ENCODE data around the gene ESRRA. TPM values are rescaled to one million over a fixed set of nuclear protein-coding genes. Genes with fewer than 3 reads are reported as not detected.

The ESRRA gene
- polyA plus RNA-seq, 1 donor (not counting 4 experiments of a cell fraction or from before 2014, with no cell fraction given), result 20.8 TPM

GRCh38 chr11:64327993-64328392 lies 22.7 kb downstream of the ESRRA start:
- Histone ChIP-seq H3K79me2 (ENCODE audit: control insufficient read depth, insufficient read depth, low read length) (no peaks in the 10 kb centered on the region), H4K20me1 (ENCODE audit: control insufficient read depth, extremely low read depth, insufficient read depth, low read length) (no peaks in the 10 kb centered on the region), H3K27me3 (ENCODE audit: control insufficient read depth, extremely low read depth, insufficient read depth, low read length) (no peaks in the 10 kb centered on the region), H3K9me1 (ENCODE audit: control insufficient read depth, extremely low read depth, insufficient read depth, low read length) (no peaks in the 10 kb centered on the region), H2AFZ (ENCODE audit: control insufficient read depth, low read length) (no peak overlapping the region), H3K27ac (ENCODE audit: control insufficient read depth, insufficient read depth, low read length) (no peak overlapping the region), H3K9ac (ENCODE audit: control insufficient read depth, extremely low read depth, insufficient read depth, low read length) (no peak overlapping the region), H3K9me3 (ENCODE audit: control insufficient read depth, low read depth, low read length) (no peaks in the 10 kb centered on the region), H3K4me2 (ENCODE audit: control insufficient read depth, extremely low read depth, insufficient read depth, low read depth, low read length) (no peak overlapping the region), H3K36me3 (ENCODE audit: control insufficient read depth in 2 of 2, extremely low read depth in 1 of 2, insufficient read depth in 2 of 2, low read length in 2 of 2) (peaks cover 0 to 5% of the 10 kb centered on the region in 2 experiments), H3K4me1 (ENCODE audit: control insufficient read depth, extremely low read depth, insufficient read depth, low read length) (peaks cover 37% of the 10 kb centered on the region), H3K4me3 (ENCODE audit: control insufficient read depth in 2 of 3, extremely low read depth in 1 of 3, insufficient read depth in 2 of 3, low read depth in 1 of 3, low read length in 3 of 3) (no peak overlapping the region)
- FAIRE-seq (no peak), DNase-seq (ENCODE audit: low read depth, low spot score) (no peak)
- dilution Hi-C loops (cut with MboI; ENCODE audit: extremely low pct_ligation_motif_present, low sequenced_read_pairs), result no loop called here
- TF ChIP-seq EZH2 (IDR thresholded peaks at IDR 0.05; ENCODE audit: low read length), result no peak
- TF ChIP-seq CTCF (optimal IDR thresholded peaks at IDR 0.05 in 1 of 3, IDR thresholded peaks at IDR 0.05 in 1 of 3, conservative IDR thresholded peaks at IDR 0.05 in 1 of 3; ENCODE audit: extremely low read depth in 1 of 3, insufficient read depth in 2 of 3, low read length in 3 of 3), result no peak

GRCh38 chr11:64330888-64331287 lies 25.6 kb downstream of the ESRRA start:
- dilution Hi-C loops (cut with MboI; ENCODE audit: extremely low pct_ligation_motif_present, low sequenced_read_pairs), result no loop called here
- FAIRE-seq (no peak), DNase-seq (ENCODE audit: low read depth, low spot score) (no peak)
- H3K79me2 ChIP-seq (ENCODE audit: control insufficient read depth, insufficient read depth, low read length), result no peaks in the 10 kb centered on the region
- H3K9ac ChIP-seq (ENCODE audit: control insufficient read depth, extremely low read depth, insufficient read depth, low read length), result no peak overlapping the region
- no peak overlapping the region for H2AFZ ChIP-seq (ENCODE audit: control insufficient read depth, low read length)
- H3K4me2 ChIP-seq (ENCODE audit: control insufficient read depth, extremely low read depth, insufficient read depth, low read depth, low read length), result no peak overlapping the region
- H3K27me3 ChIP-seq (ENCODE audit: control insufficient read depth, extremely low read depth, insufficient read depth, low read length), result no peaks in the 10 kb centered on the region
- no peaks in the 10 kb centered on the region for H4K20me1 ChIP-seq (ENCODE audit: control insufficient read depth, extremely low read depth, insufficient read depth, low read length)
- no peak overlapping the region for H3K4me3 ChIP-seq (ENCODE audit: control insufficient read depth in 2 of 3, extremely low read depth in 1 of 3, insufficient read depth in 2 of 3, low read depth in 1 of 3, low read length in 3 of 3)
- no peaks in the 10 kb centered on the region for H3K9me3 ChIP-seq (ENCODE audit: control insufficient read depth, low read depth, low read length)
- H3K4me1 ChIP-seq (ENCODE audit: control insufficient read depth, extremely low read depth, insufficient read depth, low read length), result peaks cover 18% of the 10 kb centered on the region
- H3K36me3 ChIP-seq (ENCODE audit: control insufficient read depth in 2 of 2, extremely low read depth in 1 of 2, insufficient read depth in 2 of 2, low read length in 2 of 2), result no peaks in the 10 kb centered on the region
- H3K27ac ChIP-seq (ENCODE audit: control insufficient read depth, insufficient read depth, low read length), result no peak overlapping the region
- TF ChIP-seq EZH2 (IDR thresholded peaks at IDR 0.05; ENCODE audit: low read length), result no peak
- no peaks in the 10 kb centered on the region for H3K9me1 ChIP-seq (ENCODE audit: control insufficient read depth, extremely low read depth, insufficient read depth, low read length)
